Skeletal muscle tissue (tissue), 4 donors: ENCODE measurements around the gene VPS37B. TPM values are rescaled to one million over a fixed set of nuclear protein-coding genes. Genes with fewer than 3 reads are reported as not detected.

Experiments used
- H3K27ac ChIP-seq: one replicate; pipeline ENCODE4 v1.7.0; 2013; ENCODE audit warnings: mild to moderate bottlenecking, low read depth, low read length, inconsistent platforms
- H3K27me3 ChIP-seq, 3 donors: one replicate each; pipeline ENCODE4 v1.7.0; 2013; ENCODE audit warnings: low read length in 3 of 3; ENCODE audit not compliant: control insufficient read depth in 3 of 3, insufficient read depth in 3 of 3
- H3K36me3 ChIP-seq, 3 donors: one replicate each; pipeline ENCODE4 v1.7.0; 2013; ENCODE audit warnings: low read length in 3 of 3; ENCODE audit not compliant: control insufficient read depth in 3 of 3, insufficient read depth in 3 of 3
- H3K4me1 ChIP-seq, 3 donors: one replicate each; pipeline ENCODE4 v1.7.0; 2013; ENCODE audit warnings: low read length in 3 of 3, mild to moderate bottlenecking in 3 of 3; ENCODE audit not compliant: control insufficient read depth in 3 of 3, insufficient read depth in 3 of 3
- H3K4me3 ChIP-seq, 3 donors: one replicate each; pipeline ENCODE4 v1.7.0; 2013; ENCODE audit warnings: low read length in 3 of 3
- H3K9ac ChIP-seq, 3 donors: one replicate each; pipeline ENCODE4 v1.7.0; 2013; ENCODE audit warnings: low read length in 3 of 3, mild to moderate bottlenecking in 3 of 3, moderate library complexity in 2 of 3, low read depth in 1 of 3
- H3K9me3 ChIP-seq, 3 donors: one replicate each; pipeline ENCODE4 v1.7.0; 2013; ENCODE audit warnings: low read length in 3 of 3; ENCODE audit not compliant: control insufficient read depth in 3 of 3
- total RNA-seq: library from RNA; depleted of rRNA; stranded (reverse); fragments of >200 nt; gene quantifications from one replicate; pipeline ENCODE4 v1.2.3, GENCODE V29; 2014
- donor health status: Osteomylitis.

The VPS37B gene
- total RNA-seq, 1 donor from 2014 or later, result 11.5 TPM

- no peak overlapping the region for H3K27ac ChIP-seq
- H3K9ac ChIP-seq, result no peak overlapping the region
- peaks cover 5 to 11% (median 7%) of the 10 kb centered on the region in 3 donors for H3K4me1 ChIP-seq
- H3K4me3 ChIP-seq, result no peak overlapping the region
- no peaks in the 10 kb centered on the region for H3K9me3 ChIP-seq
- H3K27me3 ChIP-seq, result no peaks in the 10 kb centered on the region
- H3K36me3 ChIP-seq, result peaks cover 0 to 6% (median 5%) of the 10 kb centered on the region in 3 donors
Measured at GRCh38 chr12:122854554-122854953, 41.4 kb downstream of the VPS37B start.

DNA sequence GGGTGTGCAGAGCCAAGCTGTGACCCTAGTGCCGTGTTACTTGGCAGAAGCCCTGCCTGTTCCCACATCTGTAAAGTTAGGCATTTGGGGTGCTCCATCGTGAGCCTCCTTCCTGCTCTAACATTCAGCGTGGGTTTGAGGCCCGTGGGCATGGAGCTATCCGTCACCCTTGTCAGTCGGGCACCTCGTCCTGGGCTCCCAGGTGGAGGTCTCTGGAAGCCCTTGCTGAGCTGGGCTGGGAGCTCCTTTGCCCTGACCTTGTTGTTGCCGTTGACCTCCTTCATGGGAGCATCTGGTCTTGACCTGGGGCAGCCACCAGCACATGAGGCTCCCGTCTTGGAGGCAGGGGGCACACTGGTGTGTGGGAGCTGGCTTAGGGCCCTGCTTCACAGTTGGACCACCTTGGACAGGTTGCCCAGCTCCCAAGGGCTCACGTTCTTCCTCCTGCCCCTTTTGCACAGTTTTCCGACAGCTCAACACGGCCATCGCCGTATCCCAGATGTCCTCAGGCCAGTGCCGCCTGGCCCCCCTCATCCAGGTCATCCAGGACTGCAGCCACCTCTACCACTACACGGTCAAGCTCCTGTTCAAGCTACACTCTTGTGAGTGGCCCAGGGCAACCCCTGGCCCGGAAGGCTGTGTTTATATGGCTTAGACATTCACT, 42.2 kb downstream of the VPS37B start:
- Histone ChIP-seq H3K27me3 (no peaks in the 10 kb centered on the region), H3K4me1 (peaks cover 5 to 11% (median 7%) of the 10 kb centered on the region in 3 donors), H3K36me3 (peaks cover 0 to 6% (median 5%) of the 10 kb centered on the region in 3 donors), H3K4me3 (no peak overlapping the region), H3K9me3 (no peaks in the 10 kb centered on the region), H3K9ac (no peak overlapping the region), H3K27ac (no peak overlapping the region)

DNA sequence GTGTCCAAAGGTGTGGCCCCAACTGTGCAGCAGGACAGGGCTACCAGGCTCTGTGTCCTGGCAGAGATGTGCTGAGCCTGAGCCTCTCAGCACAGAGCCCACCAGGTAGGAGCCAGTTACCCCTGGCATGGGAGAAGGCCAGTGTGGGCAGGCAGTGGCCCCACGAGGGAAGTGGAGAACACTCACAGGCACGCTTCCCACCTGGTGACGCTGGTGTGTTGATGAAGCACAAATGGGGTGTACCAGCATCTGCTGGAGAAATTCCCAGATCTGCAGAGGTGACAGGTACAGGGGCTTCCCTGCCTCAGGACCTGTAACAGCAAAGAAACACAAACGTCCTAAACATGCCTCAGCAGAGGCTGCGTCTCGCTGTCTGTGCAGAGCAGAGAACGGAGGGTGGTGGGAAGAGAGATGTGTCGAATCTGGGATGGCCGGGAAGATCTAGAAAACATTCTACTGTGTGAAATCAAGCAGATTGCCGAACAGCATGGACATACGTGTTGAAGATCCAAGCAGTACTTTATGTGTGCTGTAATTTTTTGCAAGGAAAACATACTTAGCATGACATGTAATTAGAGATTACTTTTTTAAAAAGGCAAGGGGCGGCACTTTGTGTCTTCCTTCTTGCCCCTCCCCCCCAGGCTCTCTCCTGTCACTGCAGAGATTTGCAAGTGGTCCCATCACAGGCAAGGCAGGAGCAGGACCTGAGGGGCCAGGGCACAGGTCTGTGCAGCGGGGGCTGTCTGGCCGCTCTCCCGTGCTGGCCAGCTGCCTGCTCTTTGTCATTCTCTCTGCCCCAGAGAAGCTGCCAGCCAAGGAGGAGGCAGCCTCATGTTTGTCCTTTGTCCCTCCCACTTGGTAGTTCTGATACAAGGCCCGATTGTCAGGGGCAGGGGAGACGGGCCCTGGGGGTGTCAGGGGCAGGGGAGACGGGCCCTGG, 43.3 kb downstream of the VPS37B start:
- Histone ChIP-seq H3K27me3 (no peaks in the 10 kb centered on the region), H3K4me1 (peaks cover 5 to 11% (median 7%) of the 10 kb centered on the region in 3 donors), H3K9ac (peak overlapping the region in 1 of 3 donors; percentile 30), H3K9me3 (no peaks in the 10 kb centered on the region), H3K36me3 (peaks cover 0 to 6% (median 5%) of the 10 kb centered on the region in 3 donors), H3K27ac (peak overlapping the region; percentile 19), H3K4me3 (no peak overlapping the region)

DNA sequence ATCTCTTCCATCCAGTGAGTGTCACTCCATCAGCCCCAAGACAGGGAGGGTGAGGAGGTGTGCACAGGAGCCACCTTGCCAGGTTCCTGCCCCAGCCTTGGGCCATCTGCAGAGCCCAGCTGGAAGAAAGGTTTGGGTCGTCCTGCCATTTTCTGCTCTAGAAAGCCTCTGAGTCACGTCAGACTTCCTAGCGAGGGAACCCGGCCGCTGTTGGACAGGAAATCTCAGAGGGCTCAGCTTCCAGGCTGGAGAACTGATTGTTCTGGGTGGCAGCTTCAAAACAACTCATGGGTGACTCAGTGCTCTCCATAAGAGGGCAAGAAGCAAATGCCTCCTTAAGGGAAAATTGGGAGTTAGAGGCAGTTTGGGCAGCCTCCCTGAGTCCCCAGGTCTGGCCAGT, 44.1 kb downstream of the VPS37B start:
- Histone ChIP-seq H3K36me3 (peaks cover 0 to 6% (median 5%) of the 10 kb centered on the region in 3 donors), H3K27me3 (no peaks in the 10 kb centered on the region), H3K9ac (no peak overlapping the region), H3K9me3 (no peaks in the 10 kb centered on the region), H3K4me3 (no peak overlapping the region), H3K4me1 (peaks cover 5 to 11% (median 7%) of the 10 kb centered on the region in 3 donors), H3K27ac (peak overlapping the region; percentile 19)

DNA sequence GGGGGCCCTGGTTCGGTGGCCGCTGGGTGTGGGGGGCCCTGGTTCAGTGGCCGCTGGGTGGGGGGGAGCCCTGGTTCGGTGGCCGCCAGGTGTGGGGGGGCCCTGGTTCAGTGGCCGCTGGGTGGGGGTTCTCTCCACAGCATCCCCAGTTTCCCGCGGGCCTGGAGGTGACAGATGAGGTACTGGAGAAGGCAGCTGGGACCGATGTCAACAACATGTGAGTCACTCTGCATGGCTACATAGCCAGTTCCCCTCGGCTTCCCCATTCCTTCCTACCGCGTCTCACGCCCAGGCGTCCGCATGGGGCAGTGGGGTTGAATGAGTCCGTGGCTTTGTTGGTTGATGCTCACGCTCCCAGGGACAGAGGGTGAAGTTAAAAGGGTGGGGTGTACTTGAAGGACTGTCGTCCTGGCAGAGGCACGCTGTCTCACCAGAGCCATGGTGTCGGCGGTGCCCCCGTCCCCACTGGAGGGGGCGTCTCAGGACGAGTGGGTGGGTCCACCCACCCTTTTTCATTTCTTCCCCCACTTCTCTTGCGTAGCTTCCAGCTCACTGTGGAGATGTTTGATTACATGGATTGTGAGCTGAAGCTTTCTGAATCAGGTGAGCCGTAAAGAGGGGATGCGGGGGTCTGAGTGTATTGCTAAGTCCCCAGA, 45.1 kb downstream of the VPS37B start:
- Histone ChIP-seq H3K36me3 (peaks cover 0 to 3% (median 2%) of the 10 kb centered on the region in 3 donors), H3K4me3 (no peak overlapping the region), H3K9ac (no peak overlapping the region), H3K27me3 (no peaks in the 10 kb centered on the region), H3K9me3 (no peaks in the 10 kb centered on the region), H3K4me1 (peaks cover 12 to 16% (median 12%) of the 10 kb centered on the region in 3 donors), H3K27ac (no peak overlapping the region)

GRCh38 chr12:122850048-122850445, 45.9 kb downstream of the VPS37B start:
- no peak overlapping the region for H3K4me3 ChIP-seq
- no peak overlapping the region for H3K27ac ChIP-seq
- no peaks in the 10 kb centered on the region for H3K27me3 ChIP-seq
- no peak overlapping the region for H3K9ac ChIP-seq
- H3K36me3 ChIP-seq, result peaks cover 0 to 3% (median 2%) of the 10 kb centered on the region in 3 donors
- peaks cover 15 to 22% (median 17%) of the 10 kb centered on the region in 3 donors for H3K4me1 ChIP-seq
- no peaks in the 10 kb centered on the region for H3K9me3 ChIP-seq

DNA sequence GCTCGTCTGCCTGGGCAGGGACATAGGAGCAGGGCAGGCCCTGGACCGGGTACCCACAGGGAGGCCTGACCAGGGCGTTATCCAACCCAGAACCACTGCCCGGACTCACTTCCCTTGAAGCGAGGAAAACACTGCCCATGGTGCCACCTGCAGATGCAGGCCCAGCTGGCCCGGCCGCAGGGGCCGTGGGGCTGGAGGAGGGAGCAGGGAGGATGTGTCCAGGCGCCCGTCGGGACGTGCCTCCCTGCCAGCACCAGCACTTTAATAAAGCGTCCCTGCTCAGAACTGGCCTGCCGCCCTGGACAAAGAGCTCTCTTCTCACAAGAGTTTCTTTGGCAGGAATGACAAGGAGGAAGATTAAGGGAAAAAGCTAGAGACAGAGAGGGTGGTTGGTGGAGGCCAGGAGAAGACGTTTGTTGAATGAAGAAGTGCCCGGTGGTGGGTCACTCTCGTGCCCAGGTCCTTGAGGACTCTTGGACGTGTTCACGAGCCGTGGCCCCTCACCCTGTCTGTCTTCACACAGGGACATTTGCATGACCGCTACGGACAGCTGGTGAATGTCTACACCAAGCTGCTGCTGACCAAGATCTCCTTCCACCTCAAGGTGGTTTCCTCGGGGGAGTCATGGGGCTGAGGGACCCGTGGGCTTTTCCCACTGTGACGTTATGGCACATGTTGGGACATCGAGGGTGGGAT, 46.4 kb downstream of the VPS37B start:
- Histone ChIP-seq H3K36me3 (peaks cover 0 to 2% (median 0%) of the 10 kb centered on the region in 3 donors), H3K9me3 (no peaks in the 10 kb centered on the region), H3K4me1 (peaks cover 15 to 22% (median 17%) of the 10 kb centered on the region in 3 donors), H3K27ac (no peak overlapping the region), H3K4me3 (no peak overlapping the region), H3K27me3 (no peaks in the 10 kb centered on the region), H3K9ac (no peak overlapping the region)

DNA sequence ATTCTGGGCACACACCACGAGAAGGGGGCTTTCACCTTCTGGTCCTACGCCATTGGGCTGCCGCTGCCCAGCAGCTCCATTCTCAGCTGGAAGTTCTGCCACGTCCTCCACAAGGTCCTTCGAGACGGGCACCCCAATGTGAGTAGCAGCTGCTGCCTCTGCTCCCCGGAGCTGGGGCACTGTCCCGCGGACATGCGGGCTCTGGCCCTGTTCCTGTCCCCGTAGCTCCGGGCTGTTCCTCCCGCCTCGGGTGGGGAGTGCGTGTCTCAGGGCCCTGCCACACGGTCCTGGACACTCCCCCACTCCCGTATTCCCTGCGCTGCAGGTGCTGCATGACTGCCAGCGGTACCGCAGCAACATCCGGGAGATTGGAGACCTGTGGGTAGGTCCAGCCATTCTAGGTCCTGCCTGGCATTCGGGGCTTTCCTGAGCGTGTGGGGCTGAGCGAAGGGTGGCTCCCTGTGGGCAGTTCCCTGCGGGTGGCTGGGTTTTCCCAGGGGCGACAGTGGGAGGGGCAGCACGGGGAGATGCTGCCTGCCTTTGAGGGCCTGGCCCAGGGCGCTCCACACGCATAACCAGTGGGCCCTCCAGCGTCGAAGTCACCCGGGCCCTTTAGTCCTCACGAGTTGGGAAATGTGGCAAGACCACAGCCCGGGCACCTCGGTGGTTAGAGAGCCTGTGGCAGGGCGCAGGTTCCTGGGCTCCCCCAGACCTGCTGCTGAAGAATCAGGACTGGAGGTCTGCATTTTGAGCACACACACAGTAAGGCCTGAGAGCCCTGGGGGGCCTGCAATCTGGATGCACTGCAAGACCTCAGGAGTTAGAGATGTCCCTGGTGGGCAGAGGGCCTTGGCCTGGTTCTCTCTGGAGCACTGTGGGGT, 47.2 kb downstream of the VPS37B start:
- Histone ChIP-seq H3K27ac (no peak overlapping the region), H3K36me3 (peaks cover 0 to under 1% (median 0%) of the 10 kb centered on the region in 3 donors), H3K4me1 (peaks cover 17 to 22% (median 17%) of the 10 kb centered on the region in 3 donors)

More for the DNA sequence above, 47.2 kb downstream of the VPS37B start:
- Histone ChIP-seq H3K9ac (no peak overlapping the region), H3K4me3 (no peak overlapping the region), H3K9me3 (no peaks in the 10 kb centered on the region), H3K27me3 (no peaks in the 10 kb centered on the region)
